GM21526 (cell line): ENCODE measurements around the gene MLLT6.

Experiments used
- ATAC-seq: cut with Tn5 transposase; IDR thresholded peaks from one replicate; pipeline ENCODE4 v1.9.1; 2021; ENCODE audit warnings: moderate library complexity; ENCODE audit not compliant: unreplicated experiment, low FRiP score

Gene MLLT6

DNA sequence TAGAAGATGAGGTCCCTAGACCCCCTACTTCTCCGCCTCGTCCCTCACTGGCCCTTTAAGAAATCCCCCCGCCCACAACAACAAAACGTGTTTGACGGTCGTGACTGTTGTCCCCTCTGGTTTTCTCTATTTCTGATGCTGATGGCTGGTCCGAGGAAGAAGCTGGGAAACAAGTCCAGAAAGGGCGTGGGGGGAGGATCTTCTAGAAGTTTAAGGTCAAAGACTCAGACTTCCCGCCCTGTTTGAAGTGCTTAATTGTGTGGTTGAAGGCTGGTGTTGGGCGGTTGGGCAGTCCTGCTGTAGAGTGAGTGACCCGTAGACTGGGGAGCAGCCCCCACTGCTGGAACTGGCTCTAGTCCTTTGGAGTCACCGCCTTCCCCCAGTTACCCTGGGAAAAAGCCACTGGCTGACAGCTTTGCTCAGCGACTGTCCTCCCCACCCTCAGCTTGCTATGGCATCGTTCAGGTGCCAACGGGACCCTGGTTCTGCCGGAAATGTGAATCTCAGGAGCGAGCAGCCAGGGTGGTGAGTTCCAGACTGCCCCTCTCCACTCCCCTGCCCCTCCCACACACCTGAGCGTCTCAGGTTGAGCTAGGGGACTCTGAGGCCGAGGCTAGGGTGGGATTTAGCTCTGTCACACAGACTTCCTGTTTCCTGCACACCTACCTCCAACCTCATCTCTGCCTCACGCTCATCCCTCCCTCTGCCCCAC is 1.6 kb downstream of the MLLT6 start:
- ATAC-seq = no peak

DNA sequence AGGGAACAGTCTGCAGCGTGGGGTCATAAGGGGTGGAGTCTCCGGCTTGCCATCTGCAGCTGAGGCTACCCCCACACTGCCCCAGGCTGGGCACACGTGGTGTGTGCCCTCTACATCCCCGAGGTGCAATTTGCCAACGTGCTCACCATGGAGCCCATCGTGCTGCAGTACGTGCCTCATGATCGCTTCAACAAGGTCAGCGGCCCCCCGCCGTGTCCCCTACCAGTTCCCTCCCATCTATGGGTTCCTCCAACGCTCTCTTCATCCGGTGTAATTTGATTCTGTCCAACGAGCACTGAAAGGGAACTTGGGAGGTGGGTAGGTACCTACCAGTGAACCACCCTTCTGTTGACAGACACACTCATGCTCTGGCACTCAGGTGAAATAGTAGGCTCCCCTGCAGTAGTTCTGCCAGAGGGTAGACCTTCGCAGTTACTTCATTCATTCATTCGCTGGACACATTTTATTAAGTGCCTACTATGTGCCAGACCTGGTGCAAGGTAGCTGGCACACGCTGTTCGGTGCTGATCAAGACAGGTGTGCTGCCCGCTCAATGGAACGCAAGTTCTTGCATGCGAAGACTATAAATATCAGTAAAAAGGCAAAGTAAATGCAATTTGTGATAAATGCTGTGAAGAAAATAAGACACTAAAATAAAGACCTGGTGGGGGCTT is 2.7 kb downstream of the MLLT6 start:
- ATAC-seq = no peak

DNA sequence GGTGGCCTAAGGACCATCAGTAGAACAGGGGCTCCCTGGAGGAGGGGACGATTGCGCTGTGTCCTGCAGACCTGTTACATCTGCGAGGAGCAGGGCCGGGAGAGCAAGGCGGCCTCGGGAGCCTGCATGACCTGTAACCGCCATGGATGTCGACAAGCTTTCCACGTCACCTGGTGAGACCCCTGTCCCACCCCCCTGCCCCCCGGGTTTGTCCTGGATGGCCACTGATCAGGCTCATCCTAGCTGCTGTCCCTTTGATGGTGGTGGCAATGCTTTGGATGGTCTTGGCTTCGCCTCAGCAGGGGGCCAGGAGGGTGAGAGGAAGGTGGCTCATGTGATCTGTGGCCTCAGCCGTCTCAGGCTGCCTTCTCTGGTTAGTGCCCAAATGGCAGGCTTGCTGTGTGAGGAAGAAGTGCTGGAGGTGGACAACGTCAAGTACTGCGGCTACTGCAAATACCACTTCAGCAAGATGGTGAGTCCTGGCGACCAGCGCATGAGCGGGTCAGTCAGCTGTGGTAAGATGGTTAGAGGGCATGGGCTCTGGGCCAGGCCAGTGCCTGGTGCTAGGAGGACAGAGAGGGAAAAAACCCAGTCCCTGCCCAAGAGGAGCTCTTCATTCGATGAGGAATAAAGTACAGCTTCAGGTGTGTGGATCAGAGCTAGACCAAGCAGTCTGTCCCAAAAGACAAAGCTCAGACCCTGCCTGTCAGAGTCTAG is 4.2 kb downstream of the MLLT6 start:
- ATAC-seq = no peak

DNA sequence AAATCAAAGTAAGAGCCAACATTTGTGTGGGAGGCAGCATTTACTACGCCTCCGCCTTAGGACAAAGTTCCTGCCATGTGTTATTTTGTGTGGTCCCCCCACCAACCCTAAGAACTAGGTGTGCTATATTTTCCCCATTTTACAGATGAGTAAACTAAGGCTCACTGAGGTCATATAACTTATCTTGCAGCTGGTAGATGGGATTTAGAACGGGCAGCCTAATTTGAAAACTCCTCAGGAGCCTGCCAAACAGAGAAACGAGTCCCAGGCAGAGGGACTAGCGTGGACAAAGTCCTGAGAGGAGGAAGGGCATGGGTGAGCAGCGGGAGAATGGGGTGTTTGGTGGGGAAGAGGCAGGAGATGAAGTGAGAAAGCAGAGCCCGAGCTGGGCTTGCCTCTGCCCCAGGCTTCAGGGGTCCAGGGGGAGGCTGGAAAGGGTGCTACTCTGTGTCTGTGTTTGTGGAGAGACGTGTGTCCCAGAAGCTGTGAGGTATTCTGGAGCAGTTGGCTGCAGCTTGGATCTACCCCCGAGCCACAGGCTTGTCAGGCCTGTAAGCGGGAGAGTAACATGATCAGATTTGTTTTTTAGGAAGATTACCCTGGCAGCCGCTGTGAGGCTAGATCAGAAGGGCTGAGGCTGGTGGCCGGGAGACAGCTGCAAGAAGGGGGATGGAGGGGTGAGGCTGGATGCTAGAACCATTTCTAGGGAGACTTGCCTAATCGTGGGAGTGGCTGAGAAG is 5.0 kb downstream of the MLLT6 start:
- no peak for ATAC-seq

DNA sequence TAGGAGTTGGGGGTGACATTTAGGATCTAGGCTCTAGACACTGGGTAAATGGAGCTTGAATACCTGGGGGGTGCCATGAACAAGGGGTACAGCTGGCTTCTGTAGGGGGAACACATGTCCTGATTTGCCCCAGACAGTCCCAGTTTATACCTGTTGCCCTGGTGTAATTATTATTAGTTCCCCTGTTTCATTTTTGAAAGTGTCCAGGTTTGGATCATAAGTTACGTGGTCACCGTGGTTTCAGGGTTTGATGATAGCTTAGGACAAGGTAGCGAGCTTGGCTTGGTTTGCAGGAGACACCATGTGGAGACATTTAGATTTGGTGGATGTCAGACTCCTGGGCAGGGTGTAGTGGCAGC is 5.5 kb downstream of the MLLT6 start:
- ATAC-seq = no peak

DNA sequence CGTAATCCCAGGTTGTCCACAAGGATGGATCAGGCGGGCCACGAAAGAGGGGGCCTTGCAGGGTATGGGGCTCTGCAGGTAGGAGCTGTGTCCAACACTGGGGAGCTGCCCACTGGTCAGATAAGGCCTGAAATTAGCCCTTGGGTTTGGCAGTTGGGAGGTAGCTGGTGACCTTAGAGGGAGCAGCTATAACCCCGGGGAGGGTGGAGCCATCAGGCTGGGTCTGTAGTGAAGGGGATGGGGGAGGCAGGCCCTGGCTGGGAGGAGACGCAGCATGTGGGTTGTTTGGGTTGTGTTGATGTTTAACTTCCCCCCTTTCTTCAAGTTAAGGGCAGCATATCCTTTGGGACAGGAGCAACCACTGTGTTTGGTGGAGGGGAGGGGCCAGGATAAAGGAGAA is 5.9 kb downstream of the MLLT6 start:
- no peak for ATAC-seq

DNA sequence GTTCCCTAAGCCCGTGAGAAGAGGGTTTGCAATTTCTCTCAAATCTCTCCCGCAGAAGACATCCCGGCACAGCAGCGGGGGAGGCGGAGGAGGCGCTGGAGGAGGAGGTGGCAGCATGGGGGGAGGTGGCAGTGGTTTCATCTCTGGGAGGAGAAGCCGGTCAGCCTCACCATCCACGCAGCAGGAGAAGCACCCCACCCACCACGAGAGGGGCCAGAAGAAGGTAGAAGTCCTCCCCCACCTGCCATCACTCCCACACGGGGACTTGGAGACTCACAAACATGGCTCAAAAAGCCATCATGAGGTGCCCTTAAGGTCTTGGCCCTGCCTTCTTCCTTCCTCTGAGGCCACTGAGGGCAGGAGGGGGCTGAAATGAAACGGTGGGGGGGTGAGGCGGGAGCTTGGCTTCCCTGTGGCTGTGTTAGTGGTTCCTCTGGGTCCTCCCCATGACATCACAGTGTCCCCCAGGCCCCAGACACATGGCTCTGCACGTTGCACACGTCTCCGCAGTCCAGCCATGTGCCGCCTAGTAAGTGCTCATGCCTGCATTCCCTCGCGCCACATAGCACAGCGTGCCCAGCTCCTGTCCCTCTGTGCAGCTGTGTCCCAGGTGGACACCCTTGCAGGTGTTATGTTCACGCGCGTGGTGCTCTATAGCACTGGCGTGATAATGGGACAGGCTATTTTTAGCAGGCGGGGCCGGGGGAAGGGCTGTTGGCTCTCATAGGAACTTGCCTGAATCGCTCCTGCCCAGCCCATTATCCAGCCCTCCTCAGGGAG is 6.9 kb downstream of the MLLT6 start:
- ATAC-seq = no peak

DNA sequence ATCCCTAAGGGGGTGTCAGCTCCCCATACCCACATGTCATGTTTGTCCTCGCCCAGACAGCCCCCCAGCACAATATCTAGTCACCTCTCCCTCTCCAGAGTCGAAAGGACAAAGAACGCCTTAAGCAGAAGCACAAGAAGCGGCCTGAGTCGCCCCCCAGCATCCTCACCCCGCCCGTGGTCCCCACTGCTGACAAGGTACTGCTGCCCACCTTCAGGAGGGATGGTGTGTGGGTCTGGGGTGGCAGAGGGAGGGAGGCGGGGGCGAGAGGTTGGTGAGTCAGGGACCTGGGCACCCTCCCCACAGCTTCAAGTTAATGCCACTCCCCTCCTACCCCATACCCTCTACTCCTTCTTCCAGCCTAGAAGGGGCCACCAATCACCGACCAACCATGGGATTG is 7.5 kb downstream of the MLLT6 start:
- no peak for ATAC-seq

DNA sequence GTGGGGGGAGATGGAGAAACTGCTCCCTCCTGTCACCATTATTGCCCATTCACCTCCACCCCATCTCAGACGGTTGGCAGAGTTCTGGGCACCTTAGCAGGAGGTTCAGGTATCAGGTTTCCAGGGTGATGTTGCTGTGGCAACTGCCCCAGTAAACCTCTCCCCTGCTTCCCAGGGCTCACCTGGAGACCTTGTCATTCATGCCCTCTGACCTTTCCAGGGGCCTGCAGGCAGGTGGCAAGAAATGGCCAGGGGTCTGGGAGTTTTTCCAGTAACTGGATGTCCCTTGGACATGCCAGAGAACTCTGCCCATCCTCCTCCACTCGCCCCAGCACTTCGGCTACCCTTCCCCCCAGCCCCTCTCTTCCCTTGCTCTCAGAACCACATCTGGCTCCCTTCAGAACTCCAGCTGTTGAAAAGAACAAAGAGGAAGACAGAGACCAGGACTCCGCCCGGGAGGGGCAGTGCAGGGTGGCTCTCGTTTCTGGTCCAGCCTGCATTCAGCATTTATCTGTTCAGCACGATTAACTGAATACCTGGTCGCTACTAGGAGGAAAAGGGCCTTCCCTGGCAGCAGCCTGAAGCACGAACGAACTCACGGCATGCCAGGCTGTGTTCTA is 8.5 kb downstream of the MLLT6 start:
- no peak for ATAC-seq

DNA sequence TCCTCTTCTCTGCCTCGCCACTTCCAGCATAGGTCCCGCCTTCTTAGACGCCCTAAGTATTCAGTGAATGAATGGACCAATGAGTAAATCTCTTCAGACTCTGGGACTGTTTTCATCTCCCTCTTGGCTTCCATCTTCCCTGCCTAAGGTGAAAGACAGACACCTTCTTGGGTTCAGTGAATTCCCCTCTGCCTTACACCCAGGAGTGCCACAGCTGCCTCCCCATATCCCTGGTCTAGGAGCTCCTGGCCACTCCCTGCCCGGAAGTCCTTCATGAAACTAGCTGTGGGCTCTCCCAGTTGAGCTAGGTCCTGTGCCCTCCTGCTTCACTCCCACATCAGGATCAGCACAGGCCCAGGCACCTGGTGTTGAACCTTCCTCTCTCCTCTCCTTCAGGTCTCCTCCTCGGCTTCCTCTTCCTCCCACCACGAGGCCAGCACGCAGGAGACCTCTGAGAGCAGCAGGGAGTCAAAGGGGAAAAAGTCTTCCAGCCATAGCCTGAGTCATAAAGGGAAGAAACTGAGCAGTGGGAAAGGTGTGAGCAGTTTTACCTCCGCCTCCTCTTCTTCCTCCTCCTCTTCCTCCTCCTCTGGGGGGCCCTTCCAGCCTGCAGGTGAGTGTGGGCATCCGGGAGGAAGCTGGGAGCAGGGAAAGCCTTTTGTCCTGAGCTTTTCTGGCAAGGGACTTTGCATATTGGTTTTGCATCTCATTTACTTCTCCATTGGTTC is 10.3 kb downstream of the MLLT6 start:
- ATAC-seq = no peak

DNA sequence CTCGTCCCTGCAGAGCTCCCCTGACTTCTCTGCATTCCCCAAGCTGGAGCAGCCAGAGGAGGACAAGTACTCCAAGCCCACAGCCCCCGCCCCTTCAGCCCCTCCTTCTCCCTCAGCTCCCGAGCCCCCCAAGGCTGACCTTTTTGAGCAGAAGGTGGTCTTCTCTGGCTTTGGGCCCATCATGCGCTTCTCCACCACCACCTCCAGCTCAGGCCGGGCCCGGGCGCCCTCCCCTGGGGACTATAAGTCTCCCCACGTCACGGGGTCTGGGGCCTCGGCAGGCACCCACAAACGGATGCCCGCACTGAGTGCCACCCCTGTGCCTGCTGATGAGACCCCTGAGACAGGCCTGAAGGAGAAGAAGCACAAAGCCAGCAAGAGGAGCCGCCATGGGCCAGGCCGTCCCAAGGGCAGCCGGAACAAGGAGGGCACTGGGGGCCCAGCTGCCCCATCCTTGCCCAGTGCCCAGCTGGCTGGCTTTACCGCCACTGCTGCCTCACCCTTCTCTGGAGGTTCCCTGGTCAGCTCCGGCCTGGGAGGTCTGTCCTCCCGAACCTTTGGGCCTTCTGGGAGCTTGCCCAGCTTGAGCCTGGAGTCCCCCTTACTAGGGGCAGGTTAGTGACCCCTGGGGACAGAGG is 11.4 kb downstream of the MLLT6 start:
- ATAC-seq = no peak

DNA sequence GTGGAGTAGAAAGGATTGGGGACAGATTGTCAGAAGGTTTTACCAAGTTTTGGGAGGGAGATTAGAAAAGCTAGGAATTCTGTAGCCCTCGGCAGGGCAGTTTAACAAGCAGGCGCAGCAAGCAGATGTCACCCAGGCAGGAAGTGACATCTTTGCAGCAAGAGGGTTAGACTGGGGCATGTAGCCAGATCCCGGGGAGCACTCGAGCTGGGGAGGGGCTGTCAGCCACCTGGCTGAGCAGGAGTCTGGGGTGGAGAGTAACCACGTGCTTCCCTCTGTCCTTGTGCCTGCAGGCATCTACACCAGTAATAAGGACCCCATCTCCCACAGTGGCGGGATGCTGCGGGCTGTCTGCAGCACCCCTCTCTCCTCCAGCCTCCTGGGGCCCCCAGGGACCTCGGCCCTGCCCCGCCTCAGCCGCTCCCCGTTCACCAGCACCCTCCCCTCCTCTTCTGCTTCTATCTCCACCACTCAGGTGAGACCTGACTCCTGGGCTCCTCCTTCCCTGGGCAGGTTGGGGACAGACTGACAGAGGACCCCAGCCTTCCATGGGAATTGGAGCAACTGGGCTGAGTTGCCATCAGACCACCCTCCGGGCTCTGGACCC is 12.2 kb downstream of the MLLT6 start:
- no peak for ATAC-seq

DNA sequence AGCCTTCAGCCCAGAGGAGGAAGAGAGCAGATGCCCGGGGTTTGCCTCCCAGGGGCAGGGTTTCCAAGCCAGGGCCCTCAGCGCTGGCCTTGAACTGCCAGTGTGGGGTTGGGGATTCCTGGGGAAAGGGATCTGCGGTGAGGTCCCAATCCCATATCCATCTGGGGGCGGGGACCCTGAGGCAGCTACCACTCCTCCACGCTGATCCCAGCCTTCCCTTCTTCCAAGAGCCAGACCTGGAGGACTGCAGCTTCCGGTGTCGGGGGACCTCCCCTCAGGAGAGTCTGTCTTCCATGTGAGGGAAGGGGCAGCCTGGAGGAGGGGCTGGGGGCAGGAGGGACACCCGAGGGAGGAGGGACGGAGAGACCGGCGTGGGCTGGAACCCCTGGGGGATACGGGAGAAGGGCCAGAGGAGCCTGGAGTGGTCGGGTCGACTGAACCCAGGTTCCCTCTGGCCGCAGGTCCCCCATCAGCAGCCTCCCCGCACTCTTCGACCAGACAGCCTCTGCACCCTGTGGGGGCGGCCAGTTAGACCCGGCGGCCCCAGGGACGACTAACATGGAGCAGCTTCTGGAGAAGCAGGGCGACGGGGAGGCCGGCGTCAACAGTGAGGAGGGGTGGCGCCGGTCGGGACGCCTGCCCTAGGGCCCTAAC is 14.3 kb downstream of the MLLT6 start:
- no peak for ATAC-seq

DNA sequence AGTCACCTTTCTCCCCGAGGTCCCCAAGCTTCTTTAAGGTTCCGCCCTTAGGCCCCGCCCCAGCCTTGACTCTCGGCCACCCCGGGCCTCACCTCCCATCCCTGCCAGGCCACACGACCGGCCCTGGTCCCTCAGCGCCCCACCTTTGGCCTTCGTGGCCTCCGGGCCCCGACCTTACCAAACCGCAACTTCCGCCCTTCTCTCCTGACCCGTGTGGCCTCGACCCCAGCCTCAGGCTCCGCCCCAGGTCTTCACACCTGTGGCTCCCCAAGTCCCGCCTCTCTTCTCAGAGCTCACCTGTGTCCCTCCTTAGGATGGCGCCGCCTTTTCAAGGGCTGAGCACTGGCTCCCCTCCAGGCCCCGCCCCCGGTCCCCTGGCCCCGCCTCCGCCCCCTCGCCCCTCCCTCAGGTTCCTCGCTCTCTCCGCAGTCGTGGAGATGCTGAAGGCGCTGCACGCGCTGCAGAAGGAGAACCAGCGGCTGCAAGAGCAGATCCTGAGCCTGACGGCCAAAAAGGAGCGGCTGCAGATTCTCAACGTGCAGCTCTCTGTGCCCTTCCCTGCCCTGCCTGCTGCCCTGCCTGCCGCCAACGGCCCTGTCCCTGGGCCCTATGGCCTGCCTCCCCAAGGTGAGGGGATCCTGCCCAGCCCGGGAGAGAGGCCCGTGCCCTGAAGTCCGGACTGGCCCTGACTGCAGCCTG is 15.0 kb downstream of the MLLT6 start:
- no peak for ATAC-seq

DNA sequence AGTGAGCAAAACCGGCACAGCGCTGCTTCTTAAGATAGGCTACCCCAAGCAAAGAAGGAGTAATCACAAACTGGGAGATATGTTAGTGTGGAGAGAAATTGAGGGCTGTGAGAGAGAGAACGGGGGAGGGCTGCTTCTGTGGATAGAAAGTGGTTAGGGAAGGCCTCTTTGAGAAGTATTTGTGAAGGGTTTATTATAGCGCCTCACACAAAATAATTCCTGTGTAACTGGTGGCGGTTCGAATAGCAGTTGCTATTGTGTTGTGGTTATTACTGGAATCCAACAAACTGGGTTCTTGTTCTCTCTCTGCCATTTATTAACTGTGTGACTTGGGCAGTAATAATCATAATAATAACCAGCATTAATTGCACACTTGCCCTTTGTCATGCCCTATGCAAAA is 15.9 kb downstream of the MLLT6 start:
- ATAC-seq = no peak

DNA sequence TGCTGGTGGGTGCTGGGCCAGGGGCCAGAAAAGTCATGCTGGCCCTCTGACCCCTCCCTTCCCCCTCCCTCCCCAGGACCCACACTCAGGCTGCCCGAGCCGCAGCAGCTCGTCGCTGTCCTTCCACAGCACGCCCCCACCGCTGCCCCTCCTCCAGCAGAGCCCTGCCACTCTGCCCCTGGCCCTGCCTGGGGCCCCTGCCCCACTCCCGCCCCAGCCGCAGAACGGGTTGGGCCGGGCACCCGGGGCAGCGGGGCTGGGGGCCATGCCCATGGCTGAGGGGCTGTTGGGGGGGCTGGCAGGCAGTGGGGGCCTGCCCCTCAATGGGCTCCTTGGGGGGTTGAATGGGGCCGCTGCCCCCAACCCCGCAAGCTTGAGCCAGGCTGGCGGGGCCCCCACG is 16.7 kb downstream of the MLLT6 start:
- ATAC-seq = no peak

DNA sequence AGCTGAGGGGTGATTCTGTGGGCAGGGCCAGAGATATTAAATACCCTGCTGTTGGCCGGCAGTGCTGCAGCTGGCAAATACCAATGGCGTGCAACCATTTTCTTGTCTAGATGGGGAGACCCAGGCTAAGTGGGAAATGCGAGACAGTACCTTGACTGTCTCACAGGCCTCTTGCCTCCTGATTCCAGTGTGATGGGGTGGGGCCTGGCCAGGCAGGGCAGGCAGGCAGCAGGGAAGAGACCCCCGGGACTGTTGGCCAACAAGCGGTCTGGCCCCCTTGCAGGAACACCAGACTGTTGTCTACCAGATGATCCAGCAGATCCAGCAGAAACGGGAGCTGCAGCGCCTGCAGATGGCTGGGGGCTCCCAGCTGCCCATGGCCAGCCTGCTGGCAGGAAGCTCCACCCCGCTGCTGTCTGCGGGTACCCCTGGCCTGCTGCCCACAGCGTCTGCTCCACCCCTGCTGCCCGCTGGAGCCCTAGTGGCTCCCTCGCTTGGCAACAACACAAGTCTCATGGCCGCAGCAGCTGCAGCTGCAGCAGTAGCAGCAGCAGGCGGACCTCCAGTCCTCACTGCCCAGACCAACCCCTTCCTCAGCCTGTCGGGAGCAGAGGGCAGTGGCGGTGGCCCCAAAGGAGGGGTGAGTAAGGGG is 19.4 kb downstream of the MLLT6 start:
- ATAC-seq = no peak
